Activated T-helper 1 cell treated with Interleukin-2 at 50 U/mL for 16 hours (primary cell): ENCODE measurements around the gene PTTG2.

Source experiments
- DNase-seq: peaks from one replicate; pipeline ENCODE4 v3.0.0-alpha.2; 2020; ENCODE audit warnings: low read depth

Gene PTTG2

GRCh38 chr4:37989398-37990260 is 29.4 kb downstream of the PTTG2 start:
- no peak for DNase-seq

GRCh38 chr4:37990731-37991245 is 30.6 kb downstream of the PTTG2 start:
- no peak for DNase-seq

GRCh38 chr4:37991623-37992410 is 31.6 kb downstream of the PTTG2 start:
- no peak for DNase-seq

GRCh38 chr4:37993806-37994205 is 33.6 kb downstream of the PTTG2 start:
- no peak for DNase-seq

- no peak for DNase-seq
Measured at GRCh38 chr4:37994569-37994968, 34.4 kb downstream of the PTTG2 start.

GRCh38 chr4:37995299-37995821 is 35.2 kb downstream of the PTTG2 start:
- no peak for DNase-seq

GRCh38 chr4:37995981-37996775 is 36.0 kb downstream of the PTTG2 start:
- DNase-seq, result no peak

- no peak for DNase-seq
Measured at GRCh38 chr4:37998226-37998625, 38.0 kb downstream of the PTTG2 start.

- DNase-seq, result no peak
Measured at GRCh38 chr4:37999000-37999716, 39.0 kb downstream of the PTTG2 start.

GRCh38 chr4:37999965-38000364 is 39.8 kb downstream of the PTTG2 start:
- DNase-seq, result no peak

- no peak for DNase-seq
Measured at GRCh38 chr4:38001927-38002326, 41.7 kb downstream of the PTTG2 start.

- DNase-seq, result no peak
Measured at GRCh38 chr4:38002451-38003071, 42.4 kb downstream of the PTTG2 start.

- DNase-seq, result no peak
Measured at GRCh38 chr4:38003102-38003501, 42.9 kb downstream of the PTTG2 start.

- no peak for DNase-seq
Measured at GRCh38 chr4:38003628-38004027, 43.4 kb downstream of the PTTG2 start.

GRCh38 chr4:38004062-38004461 is 43.9 kb downstream of the PTTG2 start:
- DNase-seq, result no peak

GRCh38 chr4:38004887-38005286 is 44.7 kb downstream of the PTTG2 start:
- DNase-seq, result no peak

- DNase-seq, result no peak
Measured at GRCh38 chr4:38005637-38006036, 45.4 kb downstream of the PTTG2 start.

- DNase-seq, result no peak
Measured at GRCh38 chr4:38007645-38008044, 47.4 kb downstream of the PTTG2 start.

GRCh38 chr4:38008571-38009021 is 48.4 kb downstream of the PTTG2 start:
- no peak for DNase-seq

- no peak for DNase-seq
Measured at GRCh38 chr4:38009421-38009820, 49.2 kb downstream of the PTTG2 start.

- no peak for DNase-seq
Measured at GRCh38 chr4:38009949-38010348, 49.8 kb downstream of the PTTG2 start.
